PC-3 (cell line): Measurements from ENCODE around the gene TAF9B.

Experiments
- EZH2 ChIP-seq: fragments of 300-600 bp; sonication (generic); IDR thresholded peaks from one replicate; pipeline ENCODE4 v1.6.1; 2017; ENCODE audit warnings: antibody characterized with exemption, mild to moderate bottlenecking, low read length; ENCODE audit not compliant: unreplicated experiment
- TF ChIP-seq, protein P1 (sequence below): fragments of 300-600 bp; sonication (generic); conservative IDR thresholded peaks from 2 replicates; pipeline ENCODE4 v1.5.1; 2017; ENCODE audit warnings: antibody characterized with exemption, low read depth, mild to moderate bottlenecking, low read length

DNA sequence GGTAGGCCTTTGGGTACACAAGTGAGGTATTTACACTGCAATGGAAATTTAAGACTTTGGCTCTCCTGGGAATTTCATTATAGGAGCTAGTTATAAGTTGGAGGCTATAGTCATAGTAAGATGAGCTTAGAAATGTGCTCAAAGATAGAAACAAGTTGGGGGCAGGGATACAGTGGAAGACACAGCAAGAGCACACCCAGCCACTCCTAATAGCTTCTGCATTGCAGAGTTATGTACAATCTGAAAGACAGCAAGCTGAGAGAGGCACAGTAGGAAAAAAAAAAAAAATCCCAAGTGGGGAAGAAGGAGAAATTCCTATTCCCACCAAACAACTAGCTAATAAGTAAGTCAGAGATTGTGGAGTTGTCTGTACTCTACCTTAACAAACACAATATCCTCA is 41.9 kb upstream of the TAF9B start:
- TF ChIP-seq, protein P1, sequence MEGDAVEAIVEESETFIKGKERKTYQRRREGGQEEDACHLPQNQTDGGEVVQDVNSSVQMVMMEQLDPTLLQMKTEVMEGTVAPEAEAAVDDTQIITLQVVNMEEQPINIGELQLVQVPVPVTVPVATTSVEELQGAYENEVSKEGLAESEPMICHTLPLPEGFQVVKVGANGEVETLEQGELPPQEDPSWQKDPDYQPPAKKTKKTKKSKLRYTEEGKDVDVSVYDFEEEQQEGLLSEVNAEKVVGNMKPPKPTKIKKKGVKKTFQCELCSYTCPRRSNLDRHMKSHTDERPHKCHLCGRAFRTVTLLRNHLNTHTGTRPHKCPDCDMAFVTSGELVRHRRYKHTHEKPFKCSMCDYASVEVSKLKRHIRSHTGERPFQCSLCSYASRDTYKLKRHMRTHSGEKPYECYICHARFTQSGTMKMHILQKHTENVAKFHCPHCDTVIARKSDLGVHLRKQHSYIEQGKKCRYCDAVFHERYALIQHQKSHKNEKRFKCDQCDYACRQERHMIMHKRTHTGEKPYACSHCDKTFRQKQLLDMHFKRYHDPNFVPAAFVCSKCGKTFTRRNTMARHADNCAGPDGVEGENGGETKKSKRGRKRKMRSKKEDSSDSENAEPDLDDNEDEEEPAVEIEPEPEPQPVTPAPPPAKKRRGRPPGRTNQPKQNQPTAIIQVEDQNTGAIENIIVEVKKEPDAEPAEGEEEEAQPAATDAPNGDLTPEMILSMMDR = no peak
- no peak for TF ChIP-seq EZH2
